K562 (cell line): ENCODE data around the gene NDUFAB1. TPM values are rescaled to one million over a fixed set of nuclear protein-coding genes. Genes with fewer than 3 reads are reported as not detected.

Source experiments
- CEBPG ChIP-seq, 3 experiments: fragments of 200-800 bp in 1 of 3; sonication (Bioruptor generic) in 1 of 3; sonication (generic) in 1 of 3; formaldehyde crosslinking in 1 of 3; IDR thresholded peaks in 2 of 3; conservative IDR thresholded peaks in 1 of 3; 2 replicates each; pipeline versions ENCODE4 v1.6.1 to v1.8.0; 2016 to 2022; ENCODE audit warnings: missing compliant biosample characterization in 2 of 3, missing genetic modification characterization in 2 of 3, mild to moderate bottlenecking in 1 of 3, missing genetic modification reagents in 1 of 3
- CHD7 ChIP-seq: fragments of 200-600 bp; sonication (generic); IDR thresholded peaks from one replicate; pipeline ENCODE4 v1.6.1; 2012; ENCODE audit warnings: mild to moderate bottlenecking, low read depth, low read length, inconsistent platforms
- E2F1 ChIP-seq: sonication (generic); formaldehyde crosslinking; IDR thresholded peaks from 2 replicates; pipeline ENCODE4 v1.8.1; 2023; ENCODE audit warnings: mild to moderate bottlenecking, missing genetic modification reagents, moderate library complexity
- ELF1 ChIP-seq: fragments of 200-800 bp; sonication (Bioruptor generic); IDR thresholded peaks from 2 replicates; pipeline ENCODE4 v1.6.1; 2016; ENCODE audit warnings: missing genetic modification characterization, missing compliant biosample characterization
- MAFK ChIP-seq: IDR thresholded peaks from 2 replicates; pipeline ENCODE4 v1.6.1; 2011; ENCODE audit warnings: low read length, improper control_type of control experiment
- NELFE ChIP-seq: IDR thresholded peaks from 2 replicates; pipeline ENCODE4 v1.6.1; 2011; ENCODE audit warnings: mild to moderate bottlenecking; ENCODE audit not compliant: insufficient read depth, insufficient read length
- NFIC ChIP-seq: fragments of 450-650 bp; IDR thresholded peaks from 2 replicates; pipeline ENCODE4 v1.6.1; 2017; ENCODE audit warnings: mild to moderate bottlenecking, inconsistent platforms
- NFYB ChIP-seq: IDR thresholded peaks from 2 replicates; pipeline ENCODE4 v1.6.1; 2011; ENCODE audit warnings: mild to moderate bottlenecking, moderate library complexity; ENCODE audit not compliant: insufficient read length; ENCODE audit errors: extremely low read depth
- SAFB2 ChIP-seq: fragments of 200-400 bp; formaldehyde crosslinking; IDR thresholded peaks from 2 replicates; pipeline ENCODE4 v1.6.1; 2018; ENCODE audit warnings: borderline replicate concordance, low read length, low read depth, moderate library complexity; ENCODE audit not compliant: severe bottlenecking
- ZNF124 ChIP-seq: sonication (generic); formaldehyde crosslinking; IDR thresholded peaks from 2 replicates; pipeline ENCODE4 v1.8.1; 2022; ENCODE audit warnings: missing genetic modification reagents
- ZNF143 ChIP-seq: sonication (generic); formaldehyde crosslinking; IDR thresholded peaks from 2 replicates; pipeline ENCODE4 v1.9.0; 2022; ENCODE audit warnings: mild to moderate bottlenecking, missing genetic modification reagents
- ZNF224 ChIP-seq: sonication (generic); formaldehyde crosslinking; IDR thresholded peaks from 2 replicates; pipeline ENCODE4 v1.8.0; 2022; ENCODE audit warnings: mild to moderate bottlenecking, missing genetic modification reagents
- polyA plus RNA-seq, 8 experiments: library from polyadenylated mRNA; depleted of rRNA in 4 of 8; stranded (reverse) in 5 of 8; unstranded in 3 of 8; fragments of >200 nt; fragmentation: Nextera tagmentation in 2 of 8; fragmentation: Illumina TruSeq in 1 of 8; extraction: Ambion mirVana in 2 of 8; extraction: Trizol in 1 of 8; gene quantifications; 2 replicates each; pipeline versions ENCODE4 v1.2.1 to v1.2.3, GENCODE V29; 2011 to 2014; ENCODE audit warnings: inconsistent platforms in 1 of 8, missing spikeins in 1 of 8
- total RNA-seq, 7 experiments: library from RNA; depleted of rRNA in 6 of 7; stranded (reverse); fragments of >200 nt in 6 of 7; fragmentation: Illumina TruSeq in 2 of 7; extraction: Trizol in 2 of 7; gene quantifications; 2 replicates each; pipeline versions ENCODE4 v1.2.1 to v1.2.3, GENCODE V29; 2011 to 2021; ENCODE audit warnings: low replicate concordance in 1 of 7

Gene NDUFAB1
- total and polyA plus RNA-seq, 9 of the 15 experiments (the other 6 are each of a cell fraction or from before 2014, with no cell fraction given): 123 to 481 (median 238) TPM

- TF ChIP-seq CHD7: no peak
- peak; percentile 64 for TF ChIP-seq ELF1 (tag)
- no peak for TF ChIP-seq NELFE
- no peak; the same call in 1 of the 2 replicates for TF ChIP-seq E2F1 (CRISPR knock-in tag)
- peak; percentile 85 for TF ChIP-seq ZNF143 (CRISPR knock-in tag)
- TF ChIP-seq NFIC: peak; percentile 38; the same call in 1 of the 2 replicates
- no peak for TF ChIP-seq SAFB2
- TF ChIP-seq ZNF124 (CRISPR knock-in tag): no peak
- no peak for TF ChIP-seq NFYB
- no peak for TF ChIP-seq MAFK
- no peak for TF ChIP-seq ZNF224 (CRISPR knock-in tag)
- peak; percentile 36; the same call in 1 of the 2 replicates for TF ChIP-seq CEBPG (CRISPR knock-in tag; IDR thresholded peaks at IDR 0.05)
- TF ChIP-seq CEBPG (tag; conservative IDR thresholded peaks at IDR 0.05 in 1 of 2, IDR thresholded peaks at IDR 0.05 in 1 of 2): no peak; a peak in 1 of 4 replicates
These were observed at the start of gene NDUFAB1 (continued) for GRCh38 chr16:23595951-23596720.
